Sigmoid colon (tissue), 7 donors: ENCODE data around the gene PCSK1N. TPM values are rescaled to one million over a fixed set of nuclear protein-coding genes. Genes with fewer than 3 reads are reported as not detected.

ENCODE experiments used
- polyA plus RNA-seq, 3 donors: library from polyadenylated mRNA; stranded (reverse); fragments of 200-250 nt; gene quantifications; one replicate each; pipeline ENCODE4 v1.2.3, GENCODE V29; 2013
- total RNA-seq, 4 donors: library from RNA; depleted of rRNA; stranded (reverse); fragments of >200 nt; gene quantifications; one replicate each; pipeline ENCODE4 v1.1.0, GENCODE V29; 2016
- donor health status: healthy with polysubstance abuse.
- donor health status: Bipolar disorder and iron deficiency.
- donor health status: healthy.

The PCSK1N gene
- total and polyA plus RNA-seq, 7 donors: 2.3 to 25.7 (median 6.9) TPM

Other genes with a start within 250 kb of the PCSK1N start
- 100 to 1,000 TPM in 3 of 4 donors, 10 to 100 TPM in 1; 99.9 to 132 (median 106) TPM for gene WDR13, start 238.1 kb downstream of the PCSK1N start, total RNA-seq
- 100 to 1,000 TPM in 2 of 3 donors, 10 to 100 TPM in 1; 98.1 to 106 (median 103) TPM for gene WDR13, start 238.1 kb downstream of the PCSK1N start, polyA plus RNA-seq
- 1 to 10 TPM; 3.0 to 6.1 (median 4.7) TPM for gene WAS, start 151.8 kb downstream of the PCSK1N start, total RNA-seq
- 10 to 100 TPM in 1 of 3 donors, 1 to 10 TPM in 2; 3.0 to 23.5 (median 3.7) TPM for gene WAS, start 151.8 kb downstream of the PCSK1N start, polyA plus RNA-seq
- 1 to 10 TPM; 3.0 to 4.6 (median 3.7) TPM for gene SUV39H1, start 138.9 kb downstream of the PCSK1N start, total RNA-seq
- 1 to 10 TPM; 1.8 to 8.5 (median 2.8) TPM for gene SUV39H1, start 138.9 kb downstream of the PCSK1N start, polyA plus RNA-seq
- not detected for gene GLOD5, start 73.9 kb downstream of the PCSK1N start, total RNA-seq
- 10 to 100 TPM in 2 of 3 donors, 1 to 10 TPM in 1; 7.5 to 22.7 (median 10.8) TPM for gene GLOD5, start 73.9 kb downstream of the PCSK1N start, polyA plus RNA-seq
- not detected for gene GATA1, start 49.0 kb downstream of the PCSK1N start, total RNA-seq
- not detected for gene GATA1, start 49.0 kb downstream of the PCSK1N start, polyA plus RNA-seq
- gene HDAC6, start 33.5 kb downstream of the PCSK1N start, total RNA-seq: 100 to 1,000 TPM in 2 of 4 donors, 10 to 100 TPM in 2; 39.6 to 110 (median 78.3) TPM
- 10 to 100 TPM; 22.2 to 69.9 (median 25.2) TPM for gene HDAC6, start 33.5 kb downstream of the PCSK1N start, polyA plus RNA-seq
- not detected for gene ERAS, start 9.1 kb downstream of the PCSK1N start, total RNA-seq
- gene ERAS, start 9.1 kb downstream of the PCSK1N start, polyA plus RNA-seq: under 1 TPM in 1 of 3 donors, not detected in 2; 0.12 TPM
- gene TIMM17B, start 62.2 kb upstream of the PCSK1N start, total RNA-seq: 10 to 100 TPM; 37.7 to 59.6 (median 45.7) TPM
- gene TIMM17B, start 62.2 kb upstream of the PCSK1N start, polyA plus RNA-seq: 10 to 100 TPM; 38.4 to 63.1 (median 53.4) TPM
- gene PQBP1, start 62.3 kb upstream of the PCSK1N start, total RNA-seq: 100 to 1,000 TPM in 2 of 4 donors, 10 to 100 TPM in 2; 83.1 to 103 (median 94.9) TPM
- 10 to 100 TPM; 65.0 to 80.8 (median 77.5) TPM for gene PQBP1, start 62.3 kb upstream of the PCSK1N start, polyA plus RNA-seq
- 10 to 100 TPM in 1 of 4 donors, 1 to 10 TPM in 3; 5.6 to 20.2 (median 6.0) TPM for gene SLC35A2, start 76.0 kb upstream of the PCSK1N start, total RNA-seq
- gene SLC35A2, start 76.0 kb upstream of the PCSK1N start, polyA plus RNA-seq: 10 to 100 TPM in 1 of 3 donors, 1 to 10 TPM in 2; 6.0 to 43.9 (median 9.0) TPM
- 1 to 10 TPM; 2.4 to 6.9 (median 4.4) TPM for gene PIM2, start 83.4 kb upstream of the PCSK1N start, total RNA-seq
- 10 to 100 TPM in 1 of 3 donors, 1 to 10 TPM in 2; 6.6 to 42.0 (median 6.7) TPM for gene PIM2, start 83.4 kb upstream of the PCSK1N start, polyA plus RNA-seq
- 10 to 100 TPM; 33.6 to 41.4 (median 38.0) TPM for gene OTUD5, start 122.0 kb upstream of the PCSK1N start, total RNA-seq
- 10 to 100 TPM; 22.4 to 39.3 (median 24.6) TPM for gene OTUD5, start 122.0 kb upstream of the PCSK1N start, polyA plus RNA-seq
- gene KCND1, start 136.2 kb upstream of the PCSK1N start, total RNA-seq: 1 to 10 TPM in 3 of 4 donors, under 1 TPM in 1; 0.95 to 2.5 (median 1.3) TPM
- 1 to 10 TPM in 1 of 3 donors, not detected in 2; 1.7 TPM for gene KCND1, start 136.2 kb upstream of the PCSK1N start, polyA plus RNA-seq
- 10 to 100 TPM; 19.7 to 63.1 (median 29.7) TPM for gene GRIPAP1, start 166.7 kb upstream of the PCSK1N start, total RNA-seq
- 10 to 100 TPM; 14.4 to 42.0 (median 18.3) TPM for gene GRIPAP1, start 166.7 kb upstream of the PCSK1N start, polyA plus RNA-seq
- 10 to 100 TPM; 38.3 to 69.8 (median 56.0) TPM for gene TFE3, start 207.7 kb upstream of the PCSK1N start, total RNA-seq
- gene TFE3, start 207.7 kb upstream of the PCSK1N start, polyA plus RNA-seq: 10 to 100 TPM; 21.0 to 32.6 (median 30.9) TPM
- 1 to 10 TPM in 3 of 4 donors, under 1 TPM in 1; 0.71 to 3.9 (median 1.3) TPM for gene CCDC120, start 223.4 kb upstream of the PCSK1N start, total RNA-seq
- 1 to 10 TPM; 4.2 to 7.6 (median 4.2) TPM for gene CCDC120, start 223.4 kb upstream of the PCSK1N start, polyA plus RNA-seq
- gene PRAF2, start 238.4 kb upstream of the PCSK1N start, total RNA-seq: 10 to 100 TPM; 18.2 to 20.2 (median 19.0) TPM
- gene PRAF2, start 238.4 kb upstream of the PCSK1N start, polyA plus RNA-seq: 10 to 100 TPM in 1 of 3 donors, 1 to 10 TPM in 2; 2.8 to 15.2 (median 8.4) TPM
- gene WDR45, start 244.3 kb upstream of the PCSK1N start, total RNA-seq: 100 to 1,000 TPM in 1 of 4 donors, 10 to 100 TPM in 3; 78.5 to 102 (median 93.5) TPM
- 10 to 100 TPM; 49.5 to 57.1 (median 55.5) TPM for gene WDR45, start 244.3 kb upstream of the PCSK1N start, polyA plus RNA-seq